ENCODE measurements around the gene ALDH3B2.
"Not testable (repeated sequence)": the region's sequence is repeated elsewhere in the genome, so short reads cannot be mapped to it uniquely, and the experiment has no call there.

Gene ALDH3B2

GRCh38 chr11:67660752-67661151 lies 13.7 kb downstream of the ALDH3B2 start:
- no CpG with 5 or more reads among the region's 5 CpGs for WGBS (ENCODE audit: insufficient coverage, insufficient read length)

DNA sequence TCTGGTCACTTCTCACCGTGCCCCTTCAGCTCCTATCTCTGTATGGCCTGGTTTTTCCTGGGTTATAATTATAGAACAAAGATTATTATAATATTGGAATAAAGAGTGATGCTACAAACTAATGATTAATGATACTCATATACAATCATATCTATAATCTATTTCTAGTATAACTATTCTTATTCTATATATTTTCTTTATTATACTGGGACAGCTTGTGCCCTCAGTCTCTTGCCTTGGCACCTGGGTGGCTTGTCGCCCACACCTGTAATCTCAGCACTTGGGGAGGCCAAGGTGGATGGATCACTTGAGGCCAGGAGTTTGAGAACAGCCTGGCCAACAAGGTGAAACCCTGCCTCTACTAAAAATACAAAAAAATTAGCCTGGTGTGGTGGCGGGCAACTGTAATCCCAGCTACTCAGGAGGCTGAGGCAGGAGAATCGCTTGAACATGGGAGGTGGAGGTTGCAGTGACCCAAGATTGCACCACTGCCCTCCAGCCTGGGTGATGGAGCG lies 14.7 kb downstream of the ALDH3B2 start:
- H3K36me3 ChIP-seq (ENCODE audit: control insufficient read depth, insufficient read depth, low read length); H3K9me3 ChIP-seq (ENCODE audit: control insufficient read depth, insufficient read depth, low read length); H3K4me1 ChIP-seq (ENCODE audit: control insufficient read depth, insufficient read depth, low read length); H3K27ac ChIP-seq (ENCODE audit: low read length); DNase-seq (ENCODE audit: low read depth, low spot score); H3K4me3 ChIP-seq (ENCODE audit: low read length); H3K27me3 ChIP-seq (ENCODE audit: control insufficient read depth, insufficient read depth, low read length): not testable (repeated sequence)
- no CpG with 5 or more reads among the region's 5 CpGs for WGBS (ENCODE audit: insufficient coverage, insufficient read length)

More at GRCh38 chr11:67660752-67661151, 13.7 kb downstream of the ALDH3B2 start:
- not testable (repeated sequence) for H3K27me3 ChIP-seq (ENCODE audit: control insufficient read depth, insufficient read depth, low read length); H3K4me1 ChIP-seq (ENCODE audit: control insufficient read depth, insufficient read depth, low read length); H3K4me3 ChIP-seq (ENCODE audit: low read length); DNase-seq (ENCODE audit: low read depth, low spot score); H3K9me3 ChIP-seq (ENCODE audit: control insufficient read depth, insufficient read depth, low read length); H3K36me3 ChIP-seq (ENCODE audit: control insufficient read depth, insufficient read depth, low read length); H3K27ac ChIP-seq (ENCODE audit: low read length)

DNA sequence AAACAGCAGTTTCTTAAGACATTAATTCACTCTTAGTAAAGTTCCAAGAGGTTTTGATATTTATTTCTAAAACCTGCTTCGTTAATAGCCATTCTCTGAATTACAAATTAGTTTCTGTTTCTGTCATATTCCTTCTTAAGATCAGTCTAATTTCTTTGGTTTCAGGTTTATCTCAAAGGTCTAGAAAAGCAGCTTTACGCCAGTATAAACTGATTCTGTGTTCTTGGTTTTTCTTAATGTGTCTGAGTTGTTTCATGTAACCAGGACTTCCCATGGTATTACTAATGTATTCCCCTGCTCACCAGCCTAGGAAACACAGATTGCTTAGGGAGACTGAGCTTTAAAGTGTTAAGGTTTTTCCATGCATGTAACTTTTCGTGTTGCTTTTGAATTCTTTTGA lies 17.1 kb downstream of the ALDH3B2 start:
- WGBS (ENCODE audit: insufficient coverage, insufficient read length), result no CpG with 5 or more reads among the region's 3 CpGs
- H3K36me3 ChIP-seq (ENCODE audit: control insufficient read depth, insufficient read depth, low read length), result no peaks in the 10 kb centered on the region
- H3K27ac ChIP-seq (ENCODE audit: low read length), result no peak overlapping the region
- H3K9me3 ChIP-seq (ENCODE audit: control insufficient read depth, insufficient read depth, low read length), result no peaks in the 10 kb centered on the region; the same call in 1 of the 2 replicates
- no peaks in the 10 kb centered on the region for H3K4me1 ChIP-seq (ENCODE audit: control insufficient read depth, insufficient read depth, low read length)
- DNase-seq (ENCODE audit: low read depth, low spot score), result no peak
- H3K4me3 ChIP-seq (ENCODE audit: low read length), result no peak overlapping the region
- H3K27me3 ChIP-seq (ENCODE audit: control insufficient read depth, insufficient read depth, low read length), result no peaks in the 10 kb centered on the region

DNA sequence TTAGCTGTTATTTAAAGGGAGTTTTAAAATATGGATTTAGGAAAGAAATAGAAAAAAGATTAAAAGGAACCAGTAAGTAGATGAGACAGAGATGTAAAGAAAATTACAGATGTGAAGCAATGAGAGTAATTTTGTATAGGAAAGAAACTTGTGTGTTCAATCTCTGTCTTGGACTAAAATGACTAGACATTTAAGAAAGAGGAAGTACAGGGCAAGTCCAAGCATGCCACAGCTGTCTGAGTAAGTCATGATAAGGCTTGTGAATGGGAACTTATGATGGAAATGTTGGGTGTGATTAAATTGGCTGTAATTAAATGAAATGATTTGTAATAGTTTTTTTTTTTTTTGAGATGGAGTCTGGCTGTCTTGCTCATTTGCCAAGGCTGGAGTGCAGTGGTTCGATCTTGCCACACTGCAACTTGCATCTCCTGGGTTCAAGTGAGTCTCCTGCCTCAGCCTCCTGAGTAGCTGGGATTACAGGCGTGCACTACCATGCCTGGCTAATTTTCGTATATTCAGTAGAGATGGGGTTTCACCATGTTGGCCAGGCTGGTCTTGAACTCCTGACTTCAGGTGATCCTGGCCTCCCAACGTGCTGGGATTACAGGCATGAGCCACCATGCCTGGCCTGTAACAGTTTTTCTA lies 18.0 kb downstream of the ALDH3B2 start:
- Histone ChIP-seq H3K36me3 (ENCODE audit: control insufficient read depth, insufficient read depth, low read length) (no peaks in the 10 kb centered on the region), H3K4me3 (ENCODE audit: low read length) (no peak overlapping the region), H3K27ac (ENCODE audit: low read length) (no peak overlapping the region), H3K4me1 (ENCODE audit: control insufficient read depth, insufficient read depth, low read length) (no peaks in the 10 kb centered on the region), H3K27me3 (ENCODE audit: control insufficient read depth, insufficient read depth, low read length) (no peaks in the 10 kb centered on the region), H3K9me3 (ENCODE audit: control insufficient read depth, insufficient read depth, low read length) (no peaks in the 10 kb centered on the region; the same call in 1 of the 2 replicates)
- no peak for DNase-seq (ENCODE audit: low read depth, low spot score)
- no CpG with 5 or more reads among the region's 4 CpGs for WGBS (ENCODE audit: insufficient coverage, insufficient read length)

GRCh38 chr11:67654225-67654624 lies 20.2 kb downstream of the ALDH3B2 start:
- no peak for DNase-seq (ENCODE audit: low read depth, low spot score)
- no peaks in the 10 kb centered on the region; the same call in 1 of the 2 replicates for H3K9me3 ChIP-seq (ENCODE audit: control insufficient read depth, insufficient read depth, low read length)
- no peaks in the 10 kb centered on the region for H3K36me3 ChIP-seq (ENCODE audit: control insufficient read depth, insufficient read depth, low read length)
- no peak overlapping the region for H3K27ac ChIP-seq (ENCODE audit: low read length)
- no peaks in the 10 kb centered on the region for H3K27me3 ChIP-seq (ENCODE audit: control insufficient read depth, insufficient read depth, low read length)
- H3K4me3 ChIP-seq (ENCODE audit: low read length), result no peak overlapping the region
- WGBS (ENCODE audit: insufficient coverage, insufficient read length), result no CpG with 5 or more reads among the region's 9 CpGs
- H3K4me1 ChIP-seq (ENCODE audit: control insufficient read depth, insufficient read depth, low read length), result no peaks in the 10 kb centered on the region

- Histone ChIP-seq H3K9me3 (ENCODE audit: control insufficient read depth, insufficient read depth, low read length) (no peaks in the 10 kb centered on the region; the same call in 1 of the 2 replicates), H3K27me3 (ENCODE audit: control insufficient read depth, insufficient read depth, low read length) (no peaks in the 10 kb centered on the region), H3K27ac (ENCODE audit: low read length) (no peak overlapping the region), H3K4me1 (ENCODE audit: control insufficient read depth, insufficient read depth, low read length) (no peaks in the 10 kb centered on the region), H3K36me3 (ENCODE audit: control insufficient read depth, insufficient read depth, low read length) (no peaks in the 10 kb centered on the region), H3K4me3 (ENCODE audit: low read length) (no peak overlapping the region)
- no peak for DNase-seq (ENCODE audit: low read depth, low spot score)
- no CpG with 5 or more reads among the region's 15 CpGs for WGBS (ENCODE audit: insufficient coverage, insufficient read length)
Observed at GRCh38 chr11:67652965-67653845, 21.2 kb downstream of the ALDH3B2 start.

GRCh38 chr11:67651976-67652781 lies 22.2 kb downstream of the ALDH3B2 start:
- Histone ChIP-seq H3K9me3 (ENCODE audit: control insufficient read depth, insufficient read depth, low read length) (no peaks in the 10 kb centered on the region), H3K4me1 (ENCODE audit: control insufficient read depth, insufficient read depth, low read length) (no peaks in the 10 kb centered on the region), H3K27ac (ENCODE audit: low read length) (no peak overlapping the region), H3K27me3 (ENCODE audit: control insufficient read depth, insufficient read depth, low read length) (no peaks in the 10 kb centered on the region), H3K36me3 (ENCODE audit: control insufficient read depth, insufficient read depth, low read length) (no peaks in the 10 kb centered on the region), H3K4me3 (ENCODE audit: low read length) (no peak overlapping the region)
- DNase-seq (ENCODE audit: low read depth, low spot score), result no peak
- WGBS (ENCODE audit: insufficient coverage, insufficient read length), result no CpG with 5 or more reads among the region's 13 CpGs

DNA sequence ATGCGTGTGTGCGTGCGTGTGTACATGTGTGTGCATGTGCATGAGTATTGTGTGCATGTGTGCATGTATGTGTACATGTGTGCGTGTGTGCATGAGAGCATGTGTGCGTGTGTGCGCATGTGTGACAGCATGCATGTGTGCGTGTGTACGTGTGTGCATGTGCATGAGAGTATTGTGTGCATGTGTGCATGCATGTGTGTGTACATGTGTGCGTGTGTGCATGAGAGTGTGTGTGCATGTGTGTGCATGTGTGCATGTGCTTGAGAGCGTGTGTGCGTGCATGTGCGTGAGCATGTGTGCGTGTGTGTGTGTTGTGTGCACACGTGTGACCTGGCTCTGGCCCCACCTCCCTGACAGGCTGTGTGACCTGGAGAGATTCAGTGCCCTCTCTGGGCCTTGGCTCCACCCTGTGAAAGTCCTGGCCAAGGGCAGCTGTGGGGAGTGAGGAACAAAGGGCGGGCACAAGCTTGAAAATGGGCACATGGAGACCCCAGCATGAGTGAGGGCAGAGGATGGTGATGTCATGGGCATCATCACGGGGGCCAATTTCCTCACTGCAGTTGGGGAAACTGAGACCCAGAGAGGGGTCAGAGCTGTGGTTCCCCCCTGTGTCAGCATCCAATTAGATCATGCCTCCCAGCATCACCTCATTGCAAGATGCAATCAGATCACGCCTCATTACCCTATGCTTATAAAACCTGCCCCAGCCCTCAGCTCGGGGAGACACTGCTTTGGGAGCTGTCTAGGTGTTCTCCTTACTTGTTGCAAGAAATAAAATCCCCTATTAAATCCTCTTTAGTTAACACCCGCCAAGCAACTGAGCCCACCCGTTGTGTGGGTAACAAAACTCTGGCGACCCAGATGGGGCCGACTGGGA lies 24.6 kb downstream of the ALDH3B2 start:
- Histone ChIP-seq H3K9me3 (ENCODE audit: control insufficient read depth, insufficient read depth, low read length) (no peaks in the 10 kb centered on the region), H3K27me3 (ENCODE audit: control insufficient read depth, insufficient read depth, low read length) (no peaks in the 10 kb centered on the region), H3K27ac (ENCODE audit: low read length) (no peak overlapping the region), H3K4me1 (ENCODE audit: control insufficient read depth, insufficient read depth, low read length) (no peaks in the 10 kb centered on the region; the same call in 1 of the 2 replicates), H3K36me3 (ENCODE audit: control insufficient read depth, insufficient read depth, low read length) (no peaks in the 10 kb centered on the region), H3K4me3 (ENCODE audit: low read length) (no peak overlapping the region)
- no peak for DNase-seq (ENCODE audit: low read depth, low spot score)
- WGBS (ENCODE audit: insufficient coverage, insufficient read length), result no CpG with 5 or more reads among the region's 22 CpGs

DNA sequence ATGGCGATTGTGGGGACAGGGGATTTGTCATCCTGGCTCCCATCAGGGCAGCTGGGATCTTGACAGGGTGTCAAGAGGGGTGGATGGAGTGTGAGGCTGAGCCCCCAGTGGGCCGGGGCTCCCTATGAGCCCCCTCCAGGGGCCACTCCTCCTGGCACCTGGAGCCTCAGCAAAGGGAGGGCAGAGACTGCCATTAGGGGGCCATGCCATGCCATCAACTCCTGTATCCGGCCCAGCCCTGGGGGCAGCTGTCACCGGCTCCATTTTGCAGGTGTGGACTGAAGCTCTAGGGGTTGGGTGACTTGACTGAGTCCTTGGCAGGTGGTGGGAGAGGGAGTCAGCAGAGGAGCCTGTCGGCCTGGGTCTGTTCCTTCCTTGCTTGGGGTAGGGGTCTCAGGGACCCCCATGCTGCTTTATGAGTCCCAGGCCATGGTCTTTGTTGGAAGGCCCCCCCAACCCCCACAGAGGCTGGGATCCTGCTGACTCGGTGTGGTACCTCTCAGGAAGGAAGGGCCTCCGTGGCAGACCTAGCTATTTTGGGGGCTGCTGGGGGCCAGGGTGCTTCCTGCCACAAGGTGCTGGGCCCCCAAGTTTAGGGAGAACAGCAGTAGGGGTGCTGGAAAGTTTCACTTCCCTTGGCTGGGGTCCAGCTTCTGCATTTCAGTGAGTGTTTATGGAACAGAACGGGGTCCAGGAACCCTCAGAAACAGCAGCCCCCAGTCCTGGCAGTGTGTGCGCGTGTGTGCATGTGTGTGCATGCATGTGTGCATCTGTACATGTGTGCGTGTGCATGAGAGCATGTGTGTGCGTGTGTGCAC lies 25.4 kb downstream of the ALDH3B2 start:
- Histone ChIP-seq H3K4me3 (ENCODE audit: low read length) (no peak overlapping the region), H3K9me3 (ENCODE audit: control insufficient read depth, insufficient read depth, low read length) (no peaks in the 10 kb centered on the region), H3K36me3 (ENCODE audit: control insufficient read depth, insufficient read depth, low read length) (no peaks in the 10 kb centered on the region), H3K27me3 (ENCODE audit: control insufficient read depth, insufficient read depth, low read length) (no peaks in the 10 kb centered on the region), H3K4me1 (ENCODE audit: control insufficient read depth, insufficient read depth, low read length) (no peaks in the 10 kb centered on the region; the same call in 1 of the 2 replicates), H3K27ac (ENCODE audit: low read length) (no peak overlapping the region)
- no peak for DNase-seq (ENCODE audit: low read depth, low spot score)
- WGBS (ENCODE audit: insufficient coverage, insufficient read length), result no CpG with 5 or more reads among the region's 12 CpGs
